HT-29 (cell line): Measurements from ENCODE around the gene TIMP2. TPM values are rescaled to one million over a fixed set of nuclear protein-coding genes. Genes with fewer than 3 reads are reported as not detected.
"Not testable (repeated sequence)": the region's sequence is repeated elsewhere in the genome, so short reads cannot be mapped to it uniquely, and the experiment has no call there.

Source experiments
- DNase-seq: peaks from one replicate; pipeline ENCODE4 v3.0.0-alpha.2; 2015; ENCODE audit warnings: low spot score
- total RNA-seq: library from RNA; depleted of rRNA; stranded (reverse); fragments of >200 nt; shearing (Covaris generic); gene quantifications from 2 replicates; pipeline ENCODE4 v1.2.3, GENCODE V29; 2014

TIMP2 gene
- total RNA-seq, 1 experiment from 2014 or later, result 12.6 TPM

- DNase-seq, result no peak
Observed at GRCh38 chr17:78890498-78890897, 34.7 kb downstream of the TIMP2 start.

GRCh38 chr17:78890096-78890495 lies 35.1 kb downstream of the TIMP2 start:
- not testable (repeated sequence) for DNase-seq

- DNase-seq, result no peak
Observed at GRCh38 chr17:78889531-78889930, 35.7 kb downstream of the TIMP2 start.

GRCh38 chr17:78888941-78889518 lies 36.2 kb downstream of the TIMP2 start:
- DNase-seq, result no peak

- DNase-seq, result no peak
Observed at GRCh38 chr17:78886954-78887353, 38.2 kb downstream of the TIMP2 start.

- peak; percentile 42 for DNase-seq
Observed at GRCh38 chr17:78885956-78886355, 39.2 kb downstream of the TIMP2 start.

GRCh38 chr17:78884876-78885667 lies 40.1 kb downstream of the TIMP2 start:
- DNase-seq, result no peak

GRCh38 chr17:78884148-78884825 lies 40.9 kb downstream of the TIMP2 start:
- DNase-seq, result no peak

GRCh38 chr17:78883533-78884131 lies 41.6 kb downstream of the TIMP2 start:
- DNase-seq, result peak; percentile 75

GRCh38 chr17:78883089-78883532 lies 42.1 kb downstream of the TIMP2 start:
- DNase-seq, result peak; percentile 88

GRCh38 chr17:78882540-78883088 lies 42.6 kb downstream of the TIMP2 start:
- DNase-seq, result peak; percentile 19

GRCh38 chr17:78879635-78880186 lies 45.5 kb downstream of the TIMP2 start:
- DNase-seq, result no peak

GRCh38 chr17:78878871-78879527 lies 46.2 kb downstream of the TIMP2 start:
- DNase-seq, result no peak

GRCh38 chr17:78878261-78878660 lies 46.9 kb downstream of the TIMP2 start:
- DNase-seq, result no peak

- not testable (repeated sequence) for DNase-seq
Observed at GRCh38 chr17:78876954-78877517, 48.2 kb downstream of the TIMP2 start.

GRCh38 chr17:78876094-78876597 lies 49.0 kb downstream of the TIMP2 start:
- no peak for DNase-seq

GRCh38 chr17:78875363-78876093 lies 49.7 kb downstream of the TIMP2 start:
- DNase-seq, result no peak

- DNase-seq, result peak; percentile 73
Observed at GRCh38 chr17:78873519-78874340, 51.5 kb downstream of the TIMP2 start.

- no peak for DNase-seq
Observed at GRCh38 chr17:78872486-78872885, 52.7 kb downstream of the TIMP2 start.
